NCI-H2227 treated with DMSO at 0.1 percent for 48 hours (cell line): ENCODE results near the gene LILRB1.
"Not testable (repeated sequence)": the region's sequence is repeated elsewhere in the genome, so short reads cannot be mapped to it uniquely, and the experiment has no call there.

Source experiments
- DNase-seq: peaks from one replicate; lab custom pipeline; 2025; lab: John Stamatoyannopoulos, UW

LILRB1 gene

DNA sequence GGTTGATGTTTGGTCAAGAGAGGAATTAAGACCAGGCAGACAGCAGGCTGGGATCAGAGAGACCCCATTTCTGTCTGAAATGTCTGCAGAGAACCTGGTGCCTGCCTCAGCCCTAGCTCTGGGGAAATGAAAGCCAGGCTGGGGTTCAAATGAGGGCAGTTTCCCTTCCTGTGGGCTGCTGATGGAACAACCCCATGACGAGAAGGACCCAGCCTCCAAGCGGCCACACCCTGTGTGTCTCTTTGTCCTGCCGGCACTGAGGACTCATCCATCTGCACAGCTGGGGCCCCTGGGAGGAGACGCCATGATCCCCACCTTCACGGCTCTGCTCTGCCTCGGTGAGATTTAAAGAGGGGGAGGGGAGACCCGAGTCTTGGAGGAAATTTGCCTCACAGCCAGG is 32.4 kb downstream of the LILRB1 start, which contains the start of gene LILRB4:
LILRB4 (plus strand) TSS at position 256 of the 400 bp plus-strand sequence; CDS start at position 305, 49 bp downstream.
- no peak for DNase-seq

DNA sequence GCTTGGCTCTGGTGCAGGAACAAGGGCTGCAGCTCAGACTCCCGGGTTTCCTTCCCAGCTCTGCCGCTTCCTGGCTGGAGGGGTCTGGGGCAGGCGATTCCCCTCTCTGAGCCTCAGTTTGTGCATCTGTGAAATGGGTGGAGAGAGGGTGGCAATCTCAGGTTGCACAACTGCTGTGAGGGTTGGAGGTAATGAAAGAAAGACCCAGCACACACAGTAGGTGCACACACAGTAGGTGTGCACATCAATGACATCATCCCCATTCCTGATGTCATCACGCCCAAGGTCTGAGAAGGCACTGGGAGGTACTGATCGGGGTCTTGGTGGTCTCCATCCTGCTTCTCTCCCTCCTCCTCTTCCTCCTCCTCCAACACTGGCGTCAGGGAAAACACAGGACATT is 35.2 kb downstream of the LILRB1 start:
- DNase-seq, result no peak

DNA sequence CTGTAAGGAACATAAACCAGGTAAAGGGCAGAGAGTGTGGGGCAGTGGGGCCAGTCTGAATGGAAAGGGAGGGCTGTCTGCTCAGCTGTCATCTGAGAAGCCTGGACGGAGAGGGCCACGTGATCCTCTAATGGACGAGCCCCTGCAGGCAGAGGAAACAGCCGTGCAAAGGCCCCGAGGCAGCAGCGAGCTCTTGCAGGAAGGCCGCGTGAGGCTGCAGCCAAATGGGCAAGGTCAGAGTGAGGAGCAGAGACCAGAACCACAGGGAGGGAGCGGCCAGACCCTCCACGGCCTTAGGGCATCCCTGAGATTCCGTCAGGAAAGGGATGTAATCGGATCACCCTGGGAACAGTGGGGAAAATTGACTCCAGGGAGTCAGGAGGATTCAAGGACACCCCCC is 36.9 kb downstream of the LILRB1 start:
- no peak for DNase-seq

DNA sequence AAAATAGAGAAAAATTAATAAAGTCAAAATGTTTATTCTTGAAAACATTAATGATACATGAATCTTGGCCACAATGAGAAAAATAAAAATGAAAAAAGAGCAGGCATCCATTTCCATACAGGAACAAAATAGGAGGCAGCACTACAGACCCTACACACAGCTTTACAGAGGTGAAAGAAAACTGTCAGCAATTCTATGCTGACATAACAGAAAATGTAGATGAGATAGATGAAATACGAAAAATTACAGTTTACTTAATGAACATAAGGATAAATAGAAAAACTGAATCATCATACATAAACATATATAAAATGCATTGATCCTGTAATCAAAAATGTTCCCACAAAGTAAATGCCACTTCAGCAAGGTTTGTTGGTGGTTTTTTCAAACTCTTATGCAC is 38.1 kb downstream of the LILRB1 start:
- no peak for DNase-seq

DNA sequence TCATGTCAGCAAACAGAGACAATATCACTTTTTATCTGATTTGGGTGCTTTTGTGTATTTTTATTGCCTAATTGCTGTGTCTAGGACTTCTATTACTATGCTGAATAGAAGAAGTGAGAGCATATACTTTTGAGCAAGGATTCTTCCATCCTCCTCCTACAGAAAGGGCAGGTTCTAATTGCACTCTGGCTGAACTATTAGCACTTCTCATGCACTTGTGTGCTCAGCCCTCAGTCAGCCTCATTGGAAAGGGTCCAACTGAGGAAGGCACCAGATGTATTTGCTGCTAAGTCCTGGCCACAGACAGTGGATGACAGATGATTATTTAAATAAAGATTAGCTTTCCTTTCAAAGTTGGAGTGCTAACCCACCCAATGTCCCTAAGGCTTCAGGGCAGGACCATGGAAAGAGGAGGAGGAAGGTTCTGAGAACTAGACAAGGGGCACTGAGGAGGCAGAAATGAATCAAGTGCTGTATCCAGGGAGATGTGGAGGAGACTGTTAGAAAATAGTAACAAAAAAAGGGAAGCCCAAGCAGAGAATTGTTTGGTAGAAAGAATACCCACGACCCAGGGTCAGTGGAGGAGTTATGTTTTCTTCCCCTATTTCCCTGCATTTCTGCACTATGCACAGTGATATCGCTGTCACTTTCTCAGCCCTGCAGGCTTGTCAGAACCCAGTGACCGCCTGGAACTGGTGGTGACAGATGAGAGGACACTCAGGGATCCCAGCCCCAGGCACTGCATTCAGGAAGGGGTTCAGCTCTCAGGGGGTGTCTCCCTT is 40.5 kb downstream of the LILRB1 start:
- no peak for DNase-seq

DNA sequence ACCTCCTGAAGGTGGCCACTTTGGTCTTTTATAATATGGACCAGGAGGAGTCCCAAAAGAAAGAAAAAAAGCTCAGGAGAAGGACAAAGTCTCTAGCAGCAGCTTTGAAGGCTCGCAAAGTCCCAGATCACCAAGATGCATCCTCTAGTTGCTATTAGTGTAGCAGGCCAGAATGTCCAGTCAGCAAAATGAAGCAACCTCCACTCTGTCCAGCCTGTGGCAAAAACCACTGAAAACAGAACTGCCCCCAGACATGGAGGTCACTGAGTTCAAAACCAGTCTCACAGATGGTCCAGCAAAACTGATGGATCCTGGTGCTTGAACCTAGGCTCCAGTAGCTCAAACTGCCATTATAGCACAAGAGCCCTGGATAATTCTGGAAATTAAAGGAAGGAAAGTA is 42.9 kb downstream of the LILRB1 start:
- DNase-seq, result no peak

DNA sequence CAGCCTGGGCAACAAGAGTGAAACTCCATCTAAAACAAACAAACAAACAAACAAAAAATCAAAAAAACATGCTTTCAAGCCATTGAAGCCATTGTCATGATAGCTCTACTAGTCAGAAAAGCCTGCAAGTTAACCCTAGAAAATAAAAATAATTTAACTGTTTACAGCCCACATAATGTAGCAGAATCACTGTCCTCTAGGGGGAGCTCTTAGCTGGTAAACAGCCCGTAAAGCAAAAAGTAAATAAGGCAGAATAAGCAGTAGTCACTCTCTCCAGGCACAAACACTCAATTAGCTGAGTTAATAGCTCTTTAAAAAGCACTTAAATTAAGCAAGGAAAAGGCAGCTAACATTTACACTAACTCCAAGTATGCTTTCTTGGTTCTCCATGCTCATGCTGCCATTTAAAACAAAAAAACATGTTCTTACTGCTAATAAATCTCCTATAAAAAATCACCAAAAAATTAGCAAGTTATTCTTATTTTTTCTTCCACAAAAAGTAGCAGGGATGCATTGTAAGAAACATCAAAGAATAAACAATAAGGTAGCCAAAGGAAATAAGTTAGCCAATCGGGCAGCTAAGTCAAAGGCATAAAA is 43.8 kb downstream of the LILRB1 start:
- peak; percentile 48 for DNase-seq

DNA sequence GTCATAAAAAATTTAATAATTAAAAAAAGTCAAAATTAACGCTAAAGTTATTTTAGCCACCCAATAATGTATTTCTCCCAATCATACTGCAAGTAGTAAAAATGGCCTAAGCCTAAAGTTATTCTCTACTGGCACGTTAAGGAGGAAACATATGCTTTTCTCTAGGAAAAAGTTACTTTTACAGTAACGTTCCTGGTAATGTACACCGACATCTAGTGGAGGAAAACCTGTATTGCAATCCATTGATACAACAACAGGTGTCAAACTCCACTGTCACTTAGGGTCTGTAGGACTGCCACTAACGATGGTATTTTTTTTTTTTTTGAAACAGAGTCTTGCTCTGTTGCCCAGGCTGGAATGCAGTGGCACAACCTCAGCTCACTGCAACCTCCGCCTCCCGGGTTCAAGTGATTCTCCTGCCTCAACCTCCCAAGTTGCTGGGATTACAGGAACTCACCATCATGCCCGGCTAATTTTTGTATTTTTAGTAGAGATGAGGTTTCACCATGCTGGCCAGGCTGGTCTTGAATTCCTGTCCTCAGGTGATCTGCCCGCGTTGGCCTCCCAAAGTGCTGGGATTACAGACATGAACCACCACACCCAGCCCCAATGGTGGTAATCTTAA is 46.0 kb downstream of the LILRB1 start:
- peak; percentile 53 for DNase-seq

DNA sequence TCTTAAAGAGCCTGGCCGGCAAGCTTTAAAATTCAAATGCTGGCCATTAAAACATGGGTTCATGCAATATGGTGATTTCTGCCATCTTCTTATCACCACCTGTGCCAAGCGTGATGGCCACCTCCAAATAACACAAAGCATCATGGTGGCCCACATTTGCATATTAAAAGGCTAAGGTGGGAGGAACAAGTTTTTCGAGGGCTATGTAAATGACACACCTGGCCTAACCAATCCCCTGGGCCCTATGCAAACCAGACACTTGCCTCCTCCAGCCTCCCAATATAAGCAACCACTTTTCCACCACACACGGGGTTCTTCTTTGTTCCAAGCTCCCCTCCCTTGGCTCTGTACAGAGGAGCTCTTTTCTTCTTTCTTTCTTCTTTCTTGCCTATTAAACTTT is 46.9 kb downstream of the LILRB1 start:
- DNase-seq, result no peak

DNA sequence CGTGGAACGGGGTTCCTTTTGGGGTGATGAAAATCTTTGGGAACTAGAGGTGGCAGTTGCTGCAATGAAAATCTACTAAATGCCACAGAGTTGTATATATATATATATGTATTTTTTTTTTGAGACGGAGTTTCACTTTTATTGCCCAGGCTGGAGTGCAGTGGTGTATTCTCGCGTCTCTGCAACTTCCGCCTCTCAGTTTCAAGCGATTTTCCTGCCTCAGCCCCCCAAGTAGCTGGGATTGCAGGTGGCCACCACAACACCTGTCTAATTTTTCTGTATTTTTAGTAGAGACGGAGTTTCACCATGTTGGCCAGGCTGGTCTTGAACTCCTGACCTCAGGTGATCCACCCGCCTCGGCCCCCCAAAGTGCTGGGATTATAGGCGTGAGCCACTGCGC is 51.3 kb downstream of the LILRB1 start:
- not testable (repeated sequence) for DNase-seq

DNA sequence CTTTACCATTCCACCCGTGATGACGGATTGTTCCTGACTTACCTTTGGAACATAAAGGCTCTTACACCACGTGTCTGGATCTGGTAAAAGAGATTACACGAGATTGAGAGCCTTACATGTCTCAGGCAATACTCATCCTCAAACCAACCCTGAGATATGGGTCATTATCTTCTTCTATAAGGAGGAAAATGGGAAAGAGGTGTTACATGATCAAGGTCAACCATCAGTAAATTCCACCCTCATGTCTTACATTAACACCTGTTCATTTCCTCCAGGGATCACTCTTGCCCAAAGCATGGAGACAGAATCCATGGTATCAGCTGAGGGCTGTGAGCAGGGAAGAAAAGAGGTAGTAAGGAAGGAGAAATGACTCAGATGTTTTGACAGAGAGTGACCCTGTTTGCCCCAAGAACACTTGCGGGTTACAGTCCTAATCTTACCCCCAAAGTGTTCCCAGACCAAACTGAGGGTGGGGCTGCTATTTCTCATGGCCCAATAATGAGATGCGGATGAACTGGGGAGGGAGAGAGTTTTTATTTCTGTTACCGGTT is 52.1 kb downstream of the LILRB1 start:
- no peak for DNase-seq

DNA sequence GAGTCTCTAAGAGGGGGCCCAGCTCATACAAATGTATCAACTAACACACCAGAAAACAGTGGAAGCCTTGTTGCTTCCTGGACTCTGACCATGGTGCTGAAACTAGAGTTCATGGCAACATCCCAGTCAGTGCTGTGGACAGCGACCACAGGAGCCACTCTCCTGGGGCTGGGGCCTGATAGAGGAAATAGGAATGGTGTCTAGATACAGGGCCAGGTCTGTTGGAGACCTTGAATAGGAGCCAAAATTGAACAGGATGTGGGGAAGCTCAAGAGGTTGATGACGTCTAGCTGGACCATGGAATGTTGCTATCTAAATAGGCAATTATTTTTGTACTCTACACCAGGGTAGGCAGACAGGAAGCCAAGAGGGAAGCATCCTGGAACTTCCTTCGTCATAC is 54.2 kb downstream of the LILRB1 start:
- no peak for DNase-seq
